Left ventricle myocardium inferior (tissue), 1 donor: ENCODE measurements around the gene WDR37. TPM values are rescaled to one million over a fixed set of nuclear protein-coding genes. Genes with fewer than 3 reads are reported as not detected.
"Not testable (repeated sequence)": the region's sequence is repeated elsewhere in the genome, so short reads cannot be mapped to it uniquely, and the experiment has no call there.

Experiments
- DNase-seq: peaks from one replicate; pipeline ENCODE4 v3.0.0-alpha.2; 2020
- H3K27ac ChIP-seq: fragments of 200-600 bp; replicated peaks from 2 replicates; pipeline ENCODE4 v1.8.0; 2021
- H3K27me3 ChIP-seq: fragments of 200-600 bp; 2 replicates; pipeline ENCODE4 v1.8.0; 2021; ENCODE audit warnings: low read depth
- H3K36me3 ChIP-seq: fragments of 200-600 bp; 2 replicates; pipeline ENCODE4 v1.8.0; 2021
- H3K4me1 ChIP-seq: fragments of 200-600 bp; 2 replicates; pipeline ENCODE4 v1.8.0; 2021
- H3K4me3 ChIP-seq: fragments of 200-600 bp; 2 replicates; pipeline ENCODE4 v1.8.0; 2021; ENCODE audit warnings: mild to moderate bottlenecking, moderate library complexity
- H3K9me3 ChIP-seq: fragments of 200-600 bp; replicated peaks from 2 replicates; pipeline ENCODE4 v1.8.0; 2021
- CTCF ChIP-seq: fragments of 200-600 bp; IDR thresholded peaks from 2 replicates; pipeline ENCODE4 v1.8.0; 2021; ENCODE audit warnings: antibody characterized with exemption, mild to moderate bottlenecking, borderline replicate concordance
- intact Hi-C: fragments of 100-400 bp; cut with micrococcal nuclease; formaldehyde crosslinking; loops from one replicate; pipeline ENCODE4 v1.11.0; 2022
- total RNA-seq: library from RNA; stranded (reverse); fragmentation: NEBNext Ultra II Directional; extraction: Animal tissue kit (Norgen Biotek cat#: 25700); gene quantifications from one replicate; pipeline ENCODE4 v1.2.1, GENCODE V29; 2021
- donor health status: DM: no; HTN: yes; CAD: no; lungs with severe emphysema.

The WDR37 gene
- total RNA-seq, 1 donor from 2014 or later: 28.2 TPM

GRCh38 chr10:1059902-1060301 is 3.7 kb downstream of the WDR37 start:
- Histone ChIP-seq H3K27me3 (no peaks in the 10 kb centered on the region), H3K4me3 (no peak overlapping the region), H3K4me1 (peaks cover 99% of the 10 kb centered on the region), H3K36me3 (peaks cover 7% of the 10 kb centered on the region), H3K27ac (no peak overlapping the region), H3K9me3 (no peaks in the 10 kb centered on the region)
- no peak for DNase-seq
- intact Hi-C loops: no loop called here
- TF ChIP-seq CTCF: no peak

- TF ChIP-seq CTCF: no peak
- intact Hi-C loops: no loop called here
Measured at GRCh38 chr10:1061930-1062774, 6.0 kb downstream of the WDR37 start.

GRCh38 chr10:1063232-1063865 is 7.2 kb downstream of the WDR37 start:
- Histone ChIP-seq H3K36me3 (peaks cover 7% of the 10 kb centered on the region), H3K4me1 (peaks cover 64% of the 10 kb centered on the region), H3K27me3 (no peaks in the 10 kb centered on the region), H3K9me3 (no peaks in the 10 kb centered on the region), H3K27ac (peak overlapping the region; percentile 5), H3K4me3 (no peak overlapping the region)
- DNase-seq: no peak
- intact Hi-C loops: no loop called here
- no peak for TF ChIP-seq CTCF

More at GRCh38 chr10:1061930-1062774, 6.0 kb downstream of the WDR37 start:
- peak overlapping the region; percentile 5 for H3K27ac ChIP-seq
- no peaks in the 10 kb centered on the region for H3K9me3 ChIP-seq
- H3K4me3 ChIP-seq: no peak overlapping the region
- H3K27me3 ChIP-seq: no peaks in the 10 kb centered on the region
- H3K36me3 ChIP-seq: peaks cover 7% of the 10 kb centered on the region
- peaks cover 76% of the 10 kb centered on the region for H3K4me1 ChIP-seq
- no peak for DNase-seq

- no peak overlapping the region for H3K27ac ChIP-seq
- H3K36me3 ChIP-seq: peaks cover 7% of the 10 kb centered on the region
- H3K4me3 ChIP-seq: no peak overlapping the region
- H3K4me1 ChIP-seq: peaks cover 49% of the 10 kb centered on the region
- H3K9me3 ChIP-seq: no peaks in the 10 kb centered on the region
- no peaks in the 10 kb centered on the region for H3K27me3 ChIP-seq
- DNase-seq: no peak
- intact Hi-C loops: no loop called here
- no peak for TF ChIP-seq CTCF
Measured at GRCh38 chr10:1064964-1065247, 8.7 kb downstream of the WDR37 start.

- H3K9me3 ChIP-seq, DNase-seq, intact Hi-C loops, H3K36me3 ChIP-seq, H3K27me3 ChIP-seq, H3K4me3 ChIP-seq, H3K27ac ChIP-seq: not testable (repeated sequence)
- H3K4me1 ChIP-seq: peaks cover 38% of the 10 kb centered on the region
Measured at GRCh38 chr10:1066734-1067133, 10.5 kb downstream of the WDR37 start.
